ENCODE results near the gene TMPRSS7.

GRCh38 chr3:111986800-111987199 is 47.7 kb upstream of the TMPRSS7 start:
- TF ChIP-seq, protein P1, sequence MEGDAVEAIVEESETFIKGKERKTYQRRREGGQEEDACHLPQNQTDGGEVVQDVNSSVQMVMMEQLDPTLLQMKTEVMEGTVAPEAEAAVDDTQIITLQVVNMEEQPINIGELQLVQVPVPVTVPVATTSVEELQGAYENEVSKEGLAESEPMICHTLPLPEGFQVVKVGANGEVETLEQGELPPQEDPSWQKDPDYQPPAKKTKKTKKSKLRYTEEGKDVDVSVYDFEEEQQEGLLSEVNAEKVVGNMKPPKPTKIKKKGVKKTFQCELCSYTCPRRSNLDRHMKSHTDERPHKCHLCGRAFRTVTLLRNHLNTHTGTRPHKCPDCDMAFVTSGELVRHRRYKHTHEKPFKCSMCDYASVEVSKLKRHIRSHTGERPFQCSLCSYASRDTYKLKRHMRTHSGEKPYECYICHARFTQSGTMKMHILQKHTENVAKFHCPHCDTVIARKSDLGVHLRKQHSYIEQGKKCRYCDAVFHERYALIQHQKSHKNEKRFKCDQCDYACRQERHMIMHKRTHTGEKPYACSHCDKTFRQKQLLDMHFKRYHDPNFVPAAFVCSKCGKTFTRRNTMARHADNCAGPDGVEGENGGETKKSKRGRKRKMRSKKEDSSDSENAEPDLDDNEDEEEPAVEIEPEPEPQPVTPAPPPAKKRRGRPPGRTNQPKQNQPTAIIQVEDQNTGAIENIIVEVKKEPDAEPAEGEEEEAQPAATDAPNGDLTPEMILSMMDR (IDR thresholded peaks at IDR 0.05): no peak
- TF ChIP-seq POLR2A (IDR thresholded peaks at IDR 0.05; ENCODE audit: low read depth) (no peak), POLR2AphosphoS5 (IDR thresholded peaks at IDR 0.05) (no peak)

Measured in esophagus muscularis mucosa (tissue), 3 donors.